Progenitor cell of endocrine pancreas (in vitro differentiated cells): ENCODE data around the gene BLOC1S1. TPM values are rescaled to one million over a fixed set of nuclear protein-coding genes. Genes with fewer than 3 reads are reported as not detected.
A peak's percentile ranks its signal among the peaks of the same experiment; 100 is the strongest.

ENCODE experiments used
- DNase-seq: peaks from one replicate; pipeline ENCODE4 v3.0.0; 2021; ENCODE audit warnings: low spot score; ENCODE audit not compliant: unreplicated experiment
- H3K27ac Mint-ChIP-seq: 2 replicates; pipeline ENCODE4 v1.8.0; 2021; ENCODE audit warnings: mild to moderate bottlenecking, moderate library complexity, mixed read lengths
- H3K27me3 Mint-ChIP-seq: 2 replicates; pipeline ENCODE4 v1.8.0; 2021; ENCODE audit warnings: mixed read lengths
- H3K36me3 Mint-ChIP-seq: 2 replicates; pipeline ENCODE4 v1.8.0; 2022; ENCODE audit warnings: mixed read lengths; ENCODE audit not compliant: insufficient read depth
- H3K4me1 Mint-ChIP-seq: 2 replicates; pipeline ENCODE4 v1.8.0; 2021; ENCODE audit warnings: low read depth, mixed read lengths
- H3K4me3 Mint-ChIP-seq: 2 replicates; pipeline ENCODE4 v1.8.0; 2021; ENCODE audit warnings: low read depth, mild to moderate bottlenecking, moderate library complexity, mixed read lengths
- H3K9me3 Mint-ChIP-seq: 2 replicates; pipeline ENCODE4 v1.8.0; 2021; ENCODE audit warnings: low read depth, mixed read lengths
- total RNA-seq: library from RNA; stranded (reverse); gene quantifications from 2 replicates; pipeline ENCODE4 v1.2.1, GENCODE V29; 2021
- TF ChIP-seq, protein P1 (sequence below): fragments of 200-600 bp; sonication (generic); IDR thresholded peaks from one replicate; pipeline ENCODE4 v1.5.0; 2021; ENCODE audit warnings: antibody characterized with exemption, mild to moderate bottlenecking; ENCODE audit not compliant: unreplicated experiment

The BLOC1S1 gene
- total RNA-seq, 1 donor from 2014 or later = 65.8 TPM

DNA sequence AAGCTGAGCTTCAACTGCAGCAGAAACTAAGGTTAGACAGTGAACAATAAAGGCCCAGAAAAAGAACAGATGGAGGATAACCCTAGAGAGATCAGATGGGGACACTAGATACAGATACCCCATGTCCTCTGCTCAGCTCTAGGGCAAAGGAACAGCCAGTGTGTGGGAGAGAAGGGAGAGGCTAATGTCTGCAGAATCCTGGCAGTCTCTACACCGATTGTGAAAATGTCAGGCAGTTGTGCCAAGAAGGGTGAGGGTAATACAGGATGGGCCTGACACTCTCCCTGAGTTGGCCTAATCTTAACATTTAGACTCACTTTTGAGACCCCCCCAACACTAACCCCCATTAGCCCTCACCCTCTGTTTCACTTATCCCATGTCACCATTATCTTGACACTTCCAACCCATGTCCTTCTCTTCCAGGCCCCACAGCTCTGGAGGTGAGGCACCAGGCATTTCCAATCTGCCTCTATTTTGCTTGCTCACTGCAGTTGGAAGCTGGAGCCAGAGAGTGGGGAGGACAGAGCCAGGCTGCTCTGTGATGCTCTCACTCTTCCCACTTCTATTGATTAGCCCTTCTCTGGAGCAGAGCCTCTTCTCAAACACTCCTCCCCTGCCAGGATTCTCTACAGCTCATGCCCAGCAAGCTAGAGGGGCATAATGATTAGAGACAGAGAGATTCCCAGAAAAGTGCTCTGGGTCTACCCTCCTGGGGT, 3.0 kb upstream of the BLOC1S1 start:
- no peaks in the 10 kb centered on the region for H3K9me3 Mint-ChIP-seq
- TF ChIP-seq, protein P1, sequence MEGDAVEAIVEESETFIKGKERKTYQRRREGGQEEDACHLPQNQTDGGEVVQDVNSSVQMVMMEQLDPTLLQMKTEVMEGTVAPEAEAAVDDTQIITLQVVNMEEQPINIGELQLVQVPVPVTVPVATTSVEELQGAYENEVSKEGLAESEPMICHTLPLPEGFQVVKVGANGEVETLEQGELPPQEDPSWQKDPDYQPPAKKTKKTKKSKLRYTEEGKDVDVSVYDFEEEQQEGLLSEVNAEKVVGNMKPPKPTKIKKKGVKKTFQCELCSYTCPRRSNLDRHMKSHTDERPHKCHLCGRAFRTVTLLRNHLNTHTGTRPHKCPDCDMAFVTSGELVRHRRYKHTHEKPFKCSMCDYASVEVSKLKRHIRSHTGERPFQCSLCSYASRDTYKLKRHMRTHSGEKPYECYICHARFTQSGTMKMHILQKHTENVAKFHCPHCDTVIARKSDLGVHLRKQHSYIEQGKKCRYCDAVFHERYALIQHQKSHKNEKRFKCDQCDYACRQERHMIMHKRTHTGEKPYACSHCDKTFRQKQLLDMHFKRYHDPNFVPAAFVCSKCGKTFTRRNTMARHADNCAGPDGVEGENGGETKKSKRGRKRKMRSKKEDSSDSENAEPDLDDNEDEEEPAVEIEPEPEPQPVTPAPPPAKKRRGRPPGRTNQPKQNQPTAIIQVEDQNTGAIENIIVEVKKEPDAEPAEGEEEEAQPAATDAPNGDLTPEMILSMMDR = no peak
- no peak overlapping the region for H3K4me3 Mint-ChIP-seq
- H3K27me3 Mint-ChIP-seq = peaks cover 55% of the 10 kb centered on the region
- H3K4me1 Mint-ChIP-seq = peaks cover 13% of the 10 kb centered on the region
- no peak for DNase-seq
- H3K27ac Mint-ChIP-seq = no peak overlapping the region
- H3K36me3 Mint-ChIP-seq = peaks cover 2% of the 10 kb centered on the region

DNA sequence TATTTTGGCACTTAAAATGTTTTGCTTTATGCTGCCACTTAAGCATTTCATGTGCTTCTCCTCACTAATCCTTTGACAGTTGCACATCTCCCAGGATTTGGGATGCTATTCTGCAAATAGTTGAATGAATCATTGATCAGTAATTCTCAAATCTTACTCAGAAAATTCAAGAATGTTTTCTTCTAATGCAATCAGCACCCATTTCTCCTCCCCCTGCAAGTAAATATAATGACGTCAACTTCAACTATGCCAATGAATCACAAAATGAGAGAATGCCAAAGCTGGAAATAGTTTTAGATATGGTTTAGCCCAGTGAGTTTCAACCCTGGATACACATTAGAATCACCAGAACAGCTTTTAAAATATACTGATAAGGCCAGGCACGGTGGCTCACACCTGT, 2.1 kb upstream of the BLOC1S1 start:
- H3K4me1 Mint-ChIP-seq = peaks cover 15% of the 10 kb centered on the region
- peaks cover 46% of the 10 kb centered on the region for H3K27me3 Mint-ChIP-seq
- no peaks in the 10 kb centered on the region for H3K9me3 Mint-ChIP-seq
- H3K4me3 Mint-ChIP-seq = no peak overlapping the region
- H3K36me3 Mint-ChIP-seq = peaks cover 2% of the 10 kb centered on the region
- TF ChIP-seq, protein P1 = no peak
- no peak overlapping the region for H3K27ac Mint-ChIP-seq
- DNase-seq = no peak

DNA sequence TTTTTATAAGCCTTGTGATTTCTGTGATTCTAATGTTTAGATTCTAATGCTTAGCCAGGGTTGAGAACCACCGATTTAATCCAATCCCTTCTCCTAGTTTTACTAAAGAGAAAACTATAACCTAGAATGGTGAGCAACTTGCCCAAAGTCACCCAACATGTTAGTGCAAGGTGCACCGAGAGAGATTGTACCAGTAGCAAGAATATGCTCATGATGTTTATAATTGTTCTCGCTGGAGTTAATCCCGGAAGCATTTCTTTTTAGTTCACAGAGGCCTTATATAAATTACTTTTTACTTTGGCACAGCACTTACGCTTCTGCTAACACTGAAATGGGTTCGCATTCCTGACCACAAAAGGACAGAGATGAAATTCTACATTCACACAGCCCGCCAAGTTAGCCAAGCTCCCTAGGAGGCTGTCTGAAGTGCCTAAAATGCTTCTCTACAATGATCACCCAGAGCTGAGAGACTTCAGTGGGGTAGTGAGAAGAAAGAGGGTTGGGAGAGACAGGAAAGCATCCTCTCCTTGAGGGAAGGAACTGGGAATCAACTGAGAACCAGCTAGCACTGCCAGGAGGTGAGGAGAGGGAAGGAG, 579 bp upstream of the BLOC1S1 start:
- TF ChIP-seq, protein P1 = no peak
- H3K36me3 Mint-ChIP-seq = peaks cover 2% of the 10 kb centered on the region

DNA sequence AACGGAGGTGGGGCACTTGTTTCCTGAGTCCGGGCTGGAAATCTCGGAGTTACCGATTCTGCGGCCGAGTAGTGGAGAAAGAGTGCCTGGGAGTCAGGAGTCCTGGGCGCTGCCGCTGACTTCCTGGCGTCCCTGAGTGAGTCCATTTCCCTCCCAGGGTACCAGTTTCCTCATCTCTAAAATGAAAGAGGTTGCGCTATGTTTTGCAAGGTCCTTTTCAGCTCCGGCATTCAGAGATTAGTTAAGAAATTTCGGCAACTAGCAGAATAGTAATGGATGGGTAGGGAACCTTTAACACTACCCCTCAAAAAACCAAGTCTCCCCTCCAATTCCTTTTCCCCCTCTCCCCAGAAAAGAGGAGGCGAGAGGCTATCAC, 724 bp downstream of the BLOC1S1 start:
- TF ChIP-seq, protein P1 = no peak
- H3K9me3 Mint-ChIP-seq = no peaks in the 10 kb centered on the region
- peak overlapping the region; percentile 90 for H3K4me3 Mint-ChIP-seq
- peak overlapping the region; percentile 98 for H3K27ac Mint-ChIP-seq
- peaks cover 15% of the 10 kb centered on the region for H3K4me1 Mint-ChIP-seq
- peaks cover 23% of the 10 kb centered on the region for H3K27me3 Mint-ChIP-seq
- H3K36me3 Mint-ChIP-seq = peaks cover 2% of the 10 kb centered on the region
- DNase-seq = no peak

More for the DNA sequence above, 579 bp upstream of the BLOC1S1 start:
- peak overlapping the region; percentile 90 for H3K4me3 Mint-ChIP-seq
- peak overlapping the region; percentile 98 for H3K27ac Mint-ChIP-seq
- peaks cover 15% of the 10 kb centered on the region for H3K4me1 Mint-ChIP-seq
- H3K27me3 Mint-ChIP-seq = peaks cover 30% of the 10 kb centered on the region
- DNase-seq = no peak
- no peaks in the 10 kb centered on the region for H3K9me3 Mint-ChIP-seq

DNA sequence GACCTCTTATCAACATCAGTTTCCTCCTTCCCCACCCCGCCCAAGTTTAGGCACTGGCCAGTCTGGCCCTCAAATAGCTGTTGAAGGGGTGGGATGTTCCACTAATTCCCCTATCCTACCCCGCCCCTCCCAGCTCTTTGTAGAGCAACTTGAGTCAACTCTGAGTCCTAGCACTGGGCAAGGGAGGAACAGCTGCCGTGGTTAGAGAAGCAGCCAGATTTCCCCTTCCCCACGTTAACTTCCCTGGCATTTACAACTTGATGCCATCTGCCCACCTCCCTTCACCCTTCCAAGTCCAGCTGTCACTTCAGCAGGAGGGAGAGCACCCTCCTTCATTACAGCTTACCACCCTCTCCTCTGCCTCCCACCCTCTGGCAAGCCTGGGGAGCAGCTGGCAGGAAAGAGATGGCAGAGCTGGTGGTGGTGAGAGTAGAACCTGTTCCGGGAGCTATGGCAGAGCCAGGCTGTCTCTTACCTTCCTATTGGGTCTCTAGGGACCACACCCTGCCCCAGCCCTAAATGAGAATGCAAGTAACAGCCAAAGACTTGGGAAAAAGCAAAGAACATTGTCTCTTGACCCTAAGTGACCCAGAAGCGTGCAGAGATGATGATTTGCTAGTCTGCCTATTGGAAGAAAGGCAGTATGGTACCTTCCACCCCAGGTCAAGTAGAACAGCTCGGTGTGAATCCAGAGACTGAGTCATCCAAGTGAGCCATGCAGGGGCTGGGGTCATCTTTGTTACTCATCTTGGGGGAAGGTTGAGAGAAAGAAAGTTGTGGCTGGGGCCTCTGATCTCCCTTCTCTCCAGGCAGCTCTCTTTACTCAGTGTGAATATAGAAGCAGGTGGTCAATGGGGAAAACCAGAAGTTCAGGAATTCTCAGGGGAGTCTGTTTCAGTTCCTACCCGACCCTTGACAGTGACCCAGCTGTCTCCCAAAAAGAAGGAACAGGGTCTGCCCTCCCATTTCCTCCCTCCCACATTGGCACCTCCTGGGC, 1.5 kb downstream of the BLOC1S1 start:
- peak overlapping the region; percentile 98 for H3K27ac Mint-ChIP-seq
- peaks cover 15% of the 10 kb centered on the region for H3K4me1 Mint-ChIP-seq
- no peaks in the 10 kb centered on the region for H3K9me3 Mint-ChIP-seq
- TF ChIP-seq, protein P1 = no peak
- DNase-seq = no peak
- peaks cover 2% of the 10 kb centered on the region for H3K36me3 Mint-ChIP-seq
- peak overlapping the region; percentile 90 for H3K4me3 Mint-ChIP-seq
- H3K27me3 Mint-ChIP-seq = peaks cover 15% of the 10 kb centered on the region
